Stimulated activated naive CD4-positive, alpha-beta T cell (primary cell): Measurements from ENCODE around the gene MACROD2.
"Not testable (repeated sequence)": the region's sequence is repeated elsewhere in the genome, so short reads cannot be mapped to it uniquely, and the experiment has no call there.

ENCODE experiments used
- DNase-seq, 6 experiments: peaks; one replicate each; lab custom pipeline; 2025; lab: John Stamatoyannopoulos, UW

MACROD2 gene

GRCh38 chr20:15756002-15756753 is 1760.9 kb downstream of the MACROD2 start:
- DNase-seq: no peak

GRCh38 chr20:15756754-15757115 is 1761.4 kb downstream of the MACROD2 start:
- DNase-seq: no peak

DNA sequence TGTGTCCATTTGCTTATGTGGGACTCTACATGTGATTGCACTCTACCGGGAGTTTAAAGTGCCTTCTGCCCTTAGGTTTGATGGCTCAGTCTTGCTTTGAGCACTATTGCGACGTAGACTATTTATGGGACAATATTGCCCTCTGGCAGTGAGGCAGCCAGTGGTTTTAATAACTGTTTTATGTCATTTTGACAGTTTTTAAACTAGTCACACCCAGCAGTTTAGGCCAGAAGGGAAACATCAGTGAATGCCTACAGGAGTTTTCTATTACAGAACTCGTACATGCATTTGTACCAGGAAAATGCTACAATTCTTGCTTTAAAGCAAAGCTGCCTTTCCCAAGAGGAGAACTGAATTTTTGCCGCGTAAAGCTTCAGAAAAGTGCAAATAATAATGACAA is 1764.3 kb downstream of the MACROD2 start:
- no peak for DNase-seq

DNA sequence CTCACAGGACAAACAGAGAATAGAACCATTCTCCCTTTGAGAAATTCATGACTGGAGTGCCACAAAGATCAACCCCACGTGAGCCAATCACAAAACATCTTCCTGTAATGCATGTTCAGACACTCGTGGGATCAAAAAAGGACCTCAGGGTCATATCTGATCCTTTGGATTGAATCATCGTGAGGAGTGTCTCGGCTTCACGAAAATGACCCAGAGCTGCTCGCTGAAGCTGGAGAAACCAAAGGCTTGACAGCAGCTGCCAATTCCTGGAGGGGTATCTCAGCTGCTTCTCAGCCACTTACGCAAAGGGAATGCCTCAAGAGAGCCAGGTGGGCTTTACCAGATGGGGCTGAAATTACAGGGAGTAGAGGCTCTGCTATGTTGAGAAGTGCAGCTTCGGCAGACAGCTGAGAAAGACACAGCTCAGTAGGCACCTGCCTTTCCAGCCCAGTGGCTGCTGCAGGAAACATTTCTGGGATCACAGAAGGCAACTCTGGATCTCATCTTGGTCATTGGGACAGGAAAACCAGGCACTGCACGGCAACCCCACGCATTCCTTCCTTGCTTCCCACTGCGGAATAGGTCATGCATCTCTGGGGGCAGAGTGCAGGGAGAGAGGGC is 1764.8 kb downstream of the MACROD2 start:
- no peak for DNase-seq

- DNase-seq: no peak
Measured at GRCh38 chr20:15763366-15763765, 1768.0 kb downstream of the MACROD2 start.

DNA sequence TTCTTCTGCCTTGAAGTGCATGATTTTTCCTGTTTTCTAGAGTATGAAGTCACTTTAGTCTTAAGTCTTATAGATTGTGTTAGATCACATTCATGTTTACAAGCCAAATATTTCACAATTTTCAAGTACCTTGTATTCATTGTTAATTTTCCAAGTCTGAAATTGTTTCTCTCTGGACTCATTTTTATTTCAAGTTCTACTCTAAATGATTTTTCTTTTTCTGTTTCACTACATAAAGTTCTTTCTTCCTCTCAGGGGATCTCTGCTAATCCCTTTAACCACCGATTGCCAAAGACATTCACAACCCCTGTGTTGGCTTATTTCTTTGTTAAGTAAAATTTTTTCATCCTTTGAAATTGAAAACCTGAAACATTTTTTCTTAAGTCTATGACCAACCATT is 1772.3 kb downstream of the MACROD2 start:
- no peak for DNase-seq

DNA sequence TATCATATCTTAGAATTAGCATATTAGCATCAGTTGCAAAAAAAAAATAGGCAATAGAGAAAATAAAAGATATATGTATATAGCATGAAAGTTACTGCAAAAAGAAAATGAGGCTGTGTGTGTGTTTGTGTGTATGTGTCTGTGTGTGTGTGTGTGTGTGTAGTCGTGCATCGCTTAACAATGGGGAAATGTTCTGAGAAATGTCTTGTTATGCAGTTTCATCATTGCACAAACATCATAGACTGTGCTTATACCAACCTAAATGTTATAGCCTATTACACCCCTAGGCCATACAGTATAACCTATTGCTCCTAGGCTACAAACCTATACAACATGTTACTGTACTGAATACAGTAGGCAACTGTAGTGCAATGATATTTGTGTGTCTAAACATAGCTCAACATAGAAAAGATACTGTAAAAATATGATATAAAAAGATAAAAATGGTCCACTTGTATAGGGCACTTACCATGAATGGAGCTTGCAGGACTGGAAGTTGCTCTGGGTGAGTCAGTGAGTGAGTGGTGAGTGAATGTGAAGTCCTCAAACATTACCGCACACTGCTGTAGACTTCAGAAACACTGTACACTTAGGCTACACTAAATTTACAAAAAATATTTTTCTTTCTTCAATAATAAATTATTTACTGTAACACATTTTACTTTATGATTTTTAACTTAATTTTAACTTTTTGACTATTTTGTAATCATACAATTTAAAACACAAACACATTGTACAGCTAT is 1772.9 kb downstream of the MACROD2 start:
- DNase-seq: no peak

DNA sequence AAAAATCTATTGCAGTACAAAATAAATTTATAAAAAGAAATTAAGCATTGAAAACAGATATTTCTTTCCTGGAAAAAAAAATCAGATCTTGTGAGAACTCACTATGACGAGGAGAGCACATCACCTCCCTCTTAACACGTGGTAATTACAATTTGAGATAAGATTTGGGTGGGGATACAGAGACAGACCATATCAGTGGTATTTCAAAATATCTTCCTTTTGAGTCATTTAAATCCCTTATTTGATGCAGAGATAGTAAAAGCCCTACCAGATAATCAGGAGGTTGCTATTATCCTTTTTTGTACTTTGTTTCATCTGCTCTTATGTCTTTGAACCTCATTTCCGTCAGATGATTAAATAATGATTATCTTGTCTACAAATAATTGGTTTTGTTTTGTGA is 1777.5 kb downstream of the MACROD2 start:
- DNase-seq: no peak

- DNase-seq: no peak
Measured at GRCh38 chr20:15774926-15775325, 1779.6 kb downstream of the MACROD2 start.

GRCh38 chr20:15776770-15777466 is 1781.6 kb downstream of the MACROD2 start:
- DNase-seq: no peak

- DNase-seq: no peak
Measured at GRCh38 chr20:15784020-15784419, 1788.7 kb downstream of the MACROD2 start.

- DNase-seq: no peak
Measured at GRCh38 chr20:15789079-15789478, 1793.8 kb downstream of the MACROD2 start.

DNA sequence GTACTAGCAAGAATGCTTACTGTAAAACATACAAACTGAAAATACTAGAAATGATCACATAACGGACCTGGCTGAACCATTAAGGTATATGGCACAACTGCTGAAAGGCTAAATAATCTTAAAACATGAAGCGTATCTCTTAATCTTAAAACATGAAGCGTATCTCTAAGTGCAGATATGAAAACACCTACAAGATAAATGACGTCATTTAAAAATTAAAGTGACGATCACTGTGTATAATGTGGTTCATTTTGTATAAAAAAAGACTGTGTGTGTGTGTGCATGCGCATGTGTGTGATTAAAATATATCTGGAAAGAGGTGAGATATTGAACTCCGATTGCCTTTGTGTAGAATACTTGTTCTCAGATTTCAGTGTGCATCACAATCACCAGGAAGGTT is 1797.5 kb downstream of the MACROD2 start:
- DNase-seq: no peak

GRCh38 chr20:15794409-15794808 is 1799.1 kb downstream of the MACROD2 start:
- no peak for DNase-seq

DNA sequence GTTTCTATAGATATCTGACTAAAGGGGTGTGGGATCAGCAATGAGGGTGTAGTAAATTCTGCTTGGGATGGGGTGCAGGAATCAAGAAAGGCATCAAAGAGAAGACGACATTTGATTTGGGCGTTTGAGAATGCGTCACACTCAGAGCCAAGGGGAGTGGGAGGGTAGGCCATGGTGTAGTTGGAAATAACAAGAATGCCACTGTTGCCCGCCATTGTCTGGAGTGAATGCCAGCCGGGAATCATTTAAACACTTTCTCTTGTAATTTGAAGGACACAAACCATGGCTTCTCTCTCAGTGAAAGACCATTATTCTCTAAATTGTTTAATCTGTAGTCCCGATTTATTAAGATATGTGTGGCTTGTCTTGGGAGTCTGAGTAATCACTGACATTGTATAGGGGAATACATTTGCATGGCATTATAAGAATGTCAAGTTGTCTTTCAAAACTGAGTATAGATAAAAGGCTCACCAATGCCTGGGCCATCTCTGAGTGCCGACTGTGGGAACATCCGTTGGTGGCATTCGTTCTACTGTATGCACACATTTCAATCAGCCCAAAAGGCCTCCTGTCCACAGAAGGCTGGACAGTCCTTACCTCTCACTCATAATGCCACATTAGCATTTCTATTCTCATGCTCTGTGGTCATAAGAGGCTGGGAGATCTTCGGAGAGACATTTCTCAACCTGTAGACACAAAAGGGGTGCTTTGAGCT is 1800.1 kb downstream of the MACROD2 start:
- DNase-seq: no peak

DNA sequence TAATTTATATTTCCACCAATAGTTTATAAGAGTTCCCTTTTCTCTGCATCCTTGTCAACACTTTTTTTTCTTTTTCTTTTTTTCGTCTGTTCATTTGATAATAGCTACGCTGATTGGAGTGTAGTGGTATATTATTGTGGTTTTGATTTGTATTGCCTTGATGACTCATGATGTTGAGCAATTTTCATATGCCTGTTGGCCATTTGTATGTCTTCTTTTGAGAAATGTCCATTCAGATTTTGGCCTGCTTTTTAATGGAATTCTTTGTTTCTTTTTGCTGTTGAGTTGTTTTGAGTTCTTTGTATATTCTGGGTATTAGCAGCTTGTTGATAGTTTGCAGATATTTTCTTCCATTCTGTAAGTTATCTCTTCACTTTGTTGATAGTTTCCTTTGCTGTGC is 1804.6 kb downstream of the MACROD2 start:
- no peak for DNase-seq

- no peak for DNase-seq
Measured at GRCh38 chr20:15802020-15802419, 1806.7 kb downstream of the MACROD2 start.

GRCh38 chr20:15805154-15805553 is 1809.8 kb downstream of the MACROD2 start:
- no peak for DNase-seq

DNA sequence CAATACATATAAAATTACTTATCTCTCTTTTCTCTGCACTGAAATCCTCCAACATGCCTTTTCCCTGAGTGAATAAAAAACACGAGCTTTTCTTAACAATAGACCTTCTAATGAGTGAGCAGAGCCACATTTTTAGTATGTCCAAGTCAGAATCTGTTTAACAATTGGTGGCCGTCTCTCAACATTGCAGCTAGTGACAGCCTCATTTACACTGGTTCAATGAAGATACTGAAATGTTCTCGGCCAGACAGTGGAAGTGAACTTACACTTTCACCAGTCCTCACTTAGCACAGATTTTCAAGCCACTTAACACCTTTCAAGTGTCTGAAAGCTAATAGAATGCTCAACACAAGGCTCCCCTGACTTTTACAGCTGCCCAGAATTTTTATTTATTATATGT is 1810.8 kb downstream of the MACROD2 start:
- DNase-seq: no peak

DNA sequence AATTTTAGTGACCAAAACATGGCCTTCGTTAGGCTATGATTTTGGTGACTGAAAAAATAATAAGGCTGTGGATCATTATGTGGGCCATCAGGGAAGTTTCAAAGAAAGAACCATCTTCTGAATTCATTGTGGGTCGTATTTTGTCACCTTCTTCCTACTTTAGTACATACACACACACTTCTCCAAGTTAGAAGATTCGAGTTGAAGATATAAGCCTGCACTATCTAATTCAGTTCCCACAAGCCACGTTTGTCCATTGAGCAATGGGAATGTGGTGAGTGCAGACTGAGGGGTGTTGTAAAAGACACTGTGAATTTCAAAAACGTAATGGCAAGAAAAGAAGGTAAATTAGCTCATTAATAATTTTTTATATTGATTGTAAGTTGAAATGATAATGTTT is 1812.0 kb downstream of the MACROD2 start:
- DNase-seq: no peak

GRCh38 chr20:15807771-15808170 is 1812.5 kb downstream of the MACROD2 start:
- not testable (repeated sequence) for DNase-seq

DNA sequence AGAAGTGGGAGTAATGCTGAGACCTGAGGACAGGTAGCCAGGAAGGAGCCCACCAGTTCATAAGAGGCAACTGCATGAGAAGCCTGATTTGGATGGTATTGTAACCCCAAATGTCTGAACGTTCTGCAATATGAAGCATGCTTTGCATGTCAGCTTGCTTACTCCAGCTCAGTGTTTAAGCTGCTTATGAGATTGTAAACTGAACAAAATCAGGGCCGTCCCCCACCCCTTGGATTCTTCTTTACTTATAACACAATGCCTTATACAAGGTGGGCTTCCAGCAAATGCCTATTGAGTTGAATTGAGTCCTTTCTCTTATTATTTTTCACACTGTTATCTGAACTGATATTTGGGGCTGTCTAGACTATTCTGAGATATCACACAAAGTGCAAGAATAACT is 1816.6 kb downstream of the MACROD2 start:
- DNase-seq: no peak
